ENCODE measurements around the gene ANAPC2. TPM values are rescaled to one million over a fixed set of nuclear protein-coding genes. Genes with fewer than 3 reads are reported as not detected.

ANAPC2 gene
- total RNA-seq, 4 donors from 2014 or later = 10.2 to 12.4 (median 10.8) TPM

DNA sequence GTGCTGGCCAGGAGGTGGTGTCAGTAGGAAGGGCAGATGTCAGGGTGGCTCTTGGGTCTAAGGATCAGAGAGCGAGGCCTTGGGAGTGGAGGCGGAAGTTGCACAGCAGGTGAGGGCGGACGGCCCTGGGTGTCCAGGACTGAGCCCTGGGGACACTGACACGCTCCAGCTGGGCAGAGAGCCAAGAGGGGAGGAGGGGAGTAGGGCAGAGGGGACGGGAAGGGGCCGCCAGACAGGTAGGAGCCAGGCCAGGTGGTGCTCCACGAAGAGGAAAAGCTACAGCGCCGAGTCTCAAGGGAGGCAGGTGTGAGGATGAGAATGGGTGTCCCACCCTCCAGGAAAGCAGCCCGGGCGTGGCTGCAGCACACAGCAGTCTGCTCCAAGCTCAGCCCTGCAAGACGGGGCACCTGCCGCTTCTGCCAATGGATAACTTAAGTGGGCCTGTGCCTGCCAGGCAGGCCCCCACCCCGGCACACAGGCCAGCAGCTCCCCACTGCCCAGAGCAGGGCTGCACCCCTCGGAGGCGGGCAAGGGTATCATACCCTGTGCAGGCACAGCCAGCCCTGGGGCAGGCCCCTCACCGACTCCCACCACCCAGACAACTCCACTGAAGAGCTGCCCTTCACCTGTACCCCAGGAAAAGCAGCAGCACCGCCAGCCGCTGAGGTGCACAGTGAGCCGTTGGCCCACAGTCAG lies 7.3 kb upstream of the ANAPC2 start:
- peaks cover 0 to 12% of the 10 kb centered on the region in 2 donors for H3K36me3 ChIP-seq
- H3K4me1 ChIP-seq = peaks cover 24 to 41% of the 10 kb centered on the region in 2 donors
- H3K27me3 ChIP-seq = no peaks in the 10 kb centered on the region
- in situ Hi-C loops (cut with MboI; ENCODE audit: low sequenced_read_pairs in 4 of 4) = no loop called here
- no peak overlapping the region for H3K4me3 ChIP-seq
- intact Hi-C loops (cut with DNase I; ENCODE audit: low total_unique reads) = no loop called here
- no peak for DNase-seq
- no peaks in the 10 kb centered on the region for H3K9me3 ChIP-seq
- no peak for ATAC-seq
- H3K27ac ChIP-seq = no peak overlapping the region
- TF ChIP-seq, protein P1, sequence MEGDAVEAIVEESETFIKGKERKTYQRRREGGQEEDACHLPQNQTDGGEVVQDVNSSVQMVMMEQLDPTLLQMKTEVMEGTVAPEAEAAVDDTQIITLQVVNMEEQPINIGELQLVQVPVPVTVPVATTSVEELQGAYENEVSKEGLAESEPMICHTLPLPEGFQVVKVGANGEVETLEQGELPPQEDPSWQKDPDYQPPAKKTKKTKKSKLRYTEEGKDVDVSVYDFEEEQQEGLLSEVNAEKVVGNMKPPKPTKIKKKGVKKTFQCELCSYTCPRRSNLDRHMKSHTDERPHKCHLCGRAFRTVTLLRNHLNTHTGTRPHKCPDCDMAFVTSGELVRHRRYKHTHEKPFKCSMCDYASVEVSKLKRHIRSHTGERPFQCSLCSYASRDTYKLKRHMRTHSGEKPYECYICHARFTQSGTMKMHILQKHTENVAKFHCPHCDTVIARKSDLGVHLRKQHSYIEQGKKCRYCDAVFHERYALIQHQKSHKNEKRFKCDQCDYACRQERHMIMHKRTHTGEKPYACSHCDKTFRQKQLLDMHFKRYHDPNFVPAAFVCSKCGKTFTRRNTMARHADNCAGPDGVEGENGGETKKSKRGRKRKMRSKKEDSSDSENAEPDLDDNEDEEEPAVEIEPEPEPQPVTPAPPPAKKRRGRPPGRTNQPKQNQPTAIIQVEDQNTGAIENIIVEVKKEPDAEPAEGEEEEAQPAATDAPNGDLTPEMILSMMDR (IDR thresholded peaks at IDR 0.05 in 4 of 5, conservative IDR thresholded peaks at IDR 0.05 in 1 of 5) = no peak
- TF ChIP-seq POLR2A (IDR thresholded peaks at IDR 0.05) = no peak

DNA sequence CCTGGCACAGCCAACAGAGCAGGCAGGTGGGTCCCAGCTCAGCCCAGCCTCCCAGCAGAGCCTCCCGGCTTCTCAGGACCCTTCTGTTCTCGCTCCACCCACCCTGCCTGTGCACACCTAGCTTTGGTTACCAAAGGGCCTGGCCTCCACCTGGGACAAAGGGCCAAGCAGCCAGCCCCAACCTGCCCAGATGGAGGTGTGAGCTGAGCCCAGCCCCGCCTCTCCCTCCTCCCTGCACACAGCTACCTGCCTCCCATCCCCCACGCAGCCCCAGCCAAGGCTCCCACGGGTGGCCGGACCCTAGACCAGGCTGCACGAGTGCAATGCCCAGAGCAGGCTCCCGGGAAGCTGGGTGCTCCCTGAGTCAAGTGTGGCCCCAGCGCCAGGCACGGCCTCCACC lies 6.5 kb upstream of the ANAPC2 start:
- Histone ChIP-seq H3K27me3 (no peaks in the 10 kb centered on the region), H3K36me3 (peaks cover 0 to 20% of the 10 kb centered on the region in 2 donors), H3K4me1 (peaks cover 31 to 48% of the 10 kb centered on the region in 2 donors), H3K9me3 (no peaks in the 10 kb centered on the region), H3K4me3 (no peak overlapping the region), H3K27ac (no peak overlapping the region)
- no peak for ATAC-seq
- in situ Hi-C loops (cut with MboI; ENCODE audit: low sequenced_read_pairs in 4 of 4) = no loop called here
- no peak for DNase-seq
- TF ChIP-seq, protein P1 (IDR thresholded peaks at IDR 0.05 in 4 of 5, conservative IDR thresholded peaks at IDR 0.05 in 1 of 5) = no peak
- TF ChIP-seq POLR2A (IDR thresholded peaks at IDR 0.05) = no peak
- intact Hi-C loops (cut with DNase I; ENCODE audit: low total_unique reads) = no loop called here

DNA sequence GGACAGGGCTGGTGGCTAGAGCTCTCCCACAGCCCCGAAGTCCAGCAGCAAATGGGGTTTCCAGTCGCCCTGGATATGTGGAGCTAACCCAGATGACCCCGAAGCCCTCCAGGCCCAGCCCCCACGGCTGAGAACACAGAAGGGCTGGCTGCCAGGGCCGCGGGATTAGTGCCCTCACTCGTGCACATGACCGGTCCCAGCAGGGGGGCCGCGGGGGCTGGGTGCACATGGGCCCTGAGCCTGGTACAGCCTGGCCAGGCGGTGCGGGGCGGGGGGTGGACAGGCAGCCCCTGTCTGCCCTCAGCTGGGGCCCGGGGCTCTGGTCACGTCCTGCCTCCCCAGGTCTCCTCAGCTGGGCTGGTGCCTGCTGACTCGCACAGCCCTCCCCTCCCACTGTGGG lies 6.0 kb upstream of the ANAPC2 start:
- TF ChIP-seq, protein P1 (IDR thresholded peaks at IDR 0.05 in 4 of 5, conservative IDR thresholded peaks at IDR 0.05 in 1 of 5) = no peak
- Histone ChIP-seq H3K9me3 (no peaks in the 10 kb centered on the region), H3K27ac (no peak overlapping the region), H3K4me3 (no peak overlapping the region), H3K27me3 (no peaks in the 10 kb centered on the region), H3K36me3 (peaks cover 0 to 22% of the 10 kb centered on the region in 2 donors), H3K4me1 (peaks cover 32 to 48% of the 10 kb centered on the region in 2 donors)
- in situ Hi-C loops (cut with MboI; ENCODE audit: low sequenced_read_pairs in 4 of 4) = no loop called here
- intact Hi-C loops (cut with DNase I; ENCODE audit: low total_unique reads) = no loop called here
- DNase-seq = no peak
- ATAC-seq = no peak

DNA sequence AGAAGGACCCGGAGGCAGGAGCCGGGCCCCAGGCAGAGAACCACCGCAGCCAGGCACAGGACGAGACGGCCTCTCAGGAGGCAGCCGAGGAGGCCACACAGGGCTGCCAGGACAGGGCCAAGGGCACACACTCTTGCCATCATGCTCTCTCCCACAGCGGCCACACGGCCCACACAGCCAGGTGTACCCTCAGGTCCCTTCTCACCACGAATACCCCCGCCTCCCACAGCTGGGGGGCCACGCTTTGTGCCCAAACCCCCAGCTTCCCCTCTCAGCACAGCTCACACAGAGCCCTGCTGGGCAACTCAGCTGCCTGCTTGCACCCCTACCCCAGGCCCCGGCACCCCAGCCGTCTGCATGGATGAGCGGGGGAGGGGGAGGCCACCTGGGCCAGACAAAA lies 5.4 kb upstream of the ANAPC2 start:
- Histone ChIP-seq H3K27ac (no peak overlapping the region), H3K9me3 (no peaks in the 10 kb centered on the region), H3K27me3 (no peaks in the 10 kb centered on the region), H3K4me3 (no peak overlapping the region), H3K4me1 (peaks cover 28 to 45% of the 10 kb centered on the region in 2 donors), H3K36me3 (peaks cover 0 to 22% of the 10 kb centered on the region in 2 donors)
- DNase-seq (no peak), ATAC-seq (no peak)
- in situ Hi-C loops (cut with MboI; ENCODE audit: low sequenced_read_pairs in 4 of 4) = no loop called here
- intact Hi-C loops (cut with DNase I; ENCODE audit: low total_unique reads) = no loop called here
- TF ChIP-seq, protein P1 (IDR thresholded peaks at IDR 0.05 in 4 of 5, conservative IDR thresholded peaks at IDR 0.05 in 1 of 5) = no peak
- no peak for TF ChIP-seq POLR2A (IDR thresholded peaks at IDR 0.05)

DNA sequence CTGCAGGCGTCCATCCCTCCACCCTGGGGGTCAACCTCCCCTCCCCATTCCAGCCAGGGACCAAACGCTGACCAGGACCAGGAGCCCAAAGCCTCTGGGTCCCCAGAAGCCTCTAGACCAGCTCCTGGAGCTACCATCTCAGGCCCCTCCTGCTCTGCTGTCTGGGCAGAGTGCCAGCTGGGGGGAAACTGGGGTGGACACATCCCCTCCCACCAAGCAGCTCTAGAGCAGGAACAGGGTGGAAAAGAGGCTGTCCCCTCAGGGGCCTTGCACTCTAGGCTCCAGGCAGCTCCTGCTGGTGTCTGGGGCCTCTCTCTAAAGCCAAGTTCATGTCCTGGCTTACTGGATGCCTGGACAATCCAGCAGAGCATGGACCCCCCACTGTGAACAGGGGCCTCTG lies 4.5 kb upstream of the ANAPC2 start:
- peaks cover 21 to 40% of the 10 kb centered on the region in 2 donors for H3K4me1 ChIP-seq
- peaks cover 0 to 22% of the 10 kb centered on the region in 2 donors for H3K36me3 ChIP-seq
- no peak overlapping the region for H3K4me3 ChIP-seq
- TF ChIP-seq, protein P1 (IDR thresholded peaks at IDR 0.05 in 4 of 5, conservative IDR thresholded peaks at IDR 0.05 in 1 of 5) = no peak
- no peak for TF ChIP-seq POLR2A (IDR thresholded peaks at IDR 0.05)
- no peak overlapping the region for H3K27ac ChIP-seq
- ATAC-seq = no peak
- intact Hi-C loops (cut with DNase I; ENCODE audit: low total_unique reads) = no loop called here
- H3K9me3 ChIP-seq = no peaks in the 10 kb centered on the region
- no peak for DNase-seq
- in situ Hi-C loops (cut with MboI; ENCODE audit: low sequenced_read_pairs in 4 of 4) = no loop called here
- H3K27me3 ChIP-seq = no peaks in the 10 kb centered on the region

Data from gastrocnemius medialis (tissue), 4 donors.